OCI-LY3 (cell line): ENCODE measurements around the gene FTO.

ENCODE experiments used
- H2AFZ ChIP-seq: fragments of 200-600, 300-600 bp; shearing (Covaris generic); 2 replicates; pipeline ENCODE4 v1.6.0; 2014; ENCODE audit warnings: antibody characterized with exemption, low read depth, low read length
- H3K27ac ChIP-seq: fragments of 200-600, 300-600 bp; sonication (generic); 2 replicates; pipeline ENCODE4 v1.5.1; 2014; ENCODE audit warnings: mild to moderate bottlenecking, low read length, moderate library complexity, mixed read lengths
- H3K27me3 ChIP-seq: fragments of 200-600, 300-600 bp; sonication (generic); 2 replicates; pipeline ENCODE4 v1.6.1; 2014; ENCODE audit warnings: low read depth, low read length, mixed read lengths
- H3K36me3 ChIP-seq: fragments of 200-600, 300-600 bp; sonication (generic); replicated peaks from 2 replicates; pipeline ENCODE3; 2014; ENCODE audit warnings: low read depth, low read length, mixed read lengths
- H3K4me1 ChIP-seq: fragments of 300-600, 200-600 bp; sonication (generic); 2 replicates; pipeline ENCODE4 v1.6.1; 2014; ENCODE audit warnings: low read length, mixed read lengths
- H3K4me2 ChIP-seq: fragments of 200-600, 300-600 bp; sonication (generic); 2 replicates; pipeline ENCODE4 v1.6.1; 2014; ENCODE audit warnings: low read length, mixed read lengths
- H3K4me3 ChIP-seq: fragments of 300-600, 200-600 bp; sonication (generic); 2 replicates; pipeline ENCODE4 v1.5.1; 2014; ENCODE audit warnings: antibody characterized with exemption, mild to moderate bottlenecking, low read length, moderate library complexity
- H3K79me2 ChIP-seq: fragments of 300-600, 200-600 bp; shearing (Covaris generic); 2 replicates; pipeline ENCODE4 v1.6.1; 2014; ENCODE audit warnings: mild to moderate bottlenecking, low read length, mixed read lengths
- H3K9ac ChIP-seq: fragments of 300-600, 200-600 bp; shearing (Covaris generic); 2 replicates; pipeline ENCODE4 v1.6.0; 2014; ENCODE audit warnings: mild to moderate bottlenecking, low read length, moderate library complexity
- H3K9me3 ChIP-seq: fragments of 200-600, 300-600 bp; shearing (Covaris generic); 2 replicates; pipeline ENCODE4 v1.6.1; 2014; ENCODE audit warnings: low read length, mixed read lengths; ENCODE audit not compliant: insufficient read depth
- H4K20me1 ChIP-seq: fragments of 200-600, 300-600 bp; sonication (generic); 2 replicates; pipeline ENCODE4 v1.6.1; 2016; ENCODE audit warnings: low read length, mixed read lengths; ENCODE audit not compliant: insufficient read depth
- EZH2phosphoT487 ChIP-seq: fragments of 200-600 bp; shearing (Covaris generic); IDR thresholded peaks from 2 replicates; pipeline ENCODE4 v1.6.1; 2018; ENCODE audit warnings: antibody characterized with exemption, mixed run types, low read depth
- TF ChIP-seq, protein P1 (sequence below): fragments of 200-600, 300-600 bp; sonication (generic); IDR thresholded peaks from 2 replicates; pipeline ENCODE4 v1.5.1; 2014; ENCODE audit warnings: antibody characterized with exemption, low read length, low read depth

The FTO gene

GRCh38 chr16:54142787-54143186 lies 438.8 kb downstream of the FTO start:
- Histone ChIP-seq H3K79me2 (no peaks in the 10 kb centered on the region), H3K4me1 (no peaks in the 10 kb centered on the region), H3K9ac (no peak overlapping the region), H3K4me2 (no peak overlapping the region), H3K27ac (no peak overlapping the region), H3K27me3 (0 out of 2 replicates have a peak, but pooled peaks cover 3% of the 10 kb centered on the region), H4K20me1 (no peaks in the 10 kb centered on the region), H3K9me3 (no peaks in the 10 kb centered on the region), H3K4me3 (no peak overlapping the region), H3K36me3 (no peaks in the 10 kb centered on the region), H2AFZ (no peak overlapping the region)
- no peak for TF ChIP-seq EZH2phosphoT487
- TF ChIP-seq, protein P1, sequence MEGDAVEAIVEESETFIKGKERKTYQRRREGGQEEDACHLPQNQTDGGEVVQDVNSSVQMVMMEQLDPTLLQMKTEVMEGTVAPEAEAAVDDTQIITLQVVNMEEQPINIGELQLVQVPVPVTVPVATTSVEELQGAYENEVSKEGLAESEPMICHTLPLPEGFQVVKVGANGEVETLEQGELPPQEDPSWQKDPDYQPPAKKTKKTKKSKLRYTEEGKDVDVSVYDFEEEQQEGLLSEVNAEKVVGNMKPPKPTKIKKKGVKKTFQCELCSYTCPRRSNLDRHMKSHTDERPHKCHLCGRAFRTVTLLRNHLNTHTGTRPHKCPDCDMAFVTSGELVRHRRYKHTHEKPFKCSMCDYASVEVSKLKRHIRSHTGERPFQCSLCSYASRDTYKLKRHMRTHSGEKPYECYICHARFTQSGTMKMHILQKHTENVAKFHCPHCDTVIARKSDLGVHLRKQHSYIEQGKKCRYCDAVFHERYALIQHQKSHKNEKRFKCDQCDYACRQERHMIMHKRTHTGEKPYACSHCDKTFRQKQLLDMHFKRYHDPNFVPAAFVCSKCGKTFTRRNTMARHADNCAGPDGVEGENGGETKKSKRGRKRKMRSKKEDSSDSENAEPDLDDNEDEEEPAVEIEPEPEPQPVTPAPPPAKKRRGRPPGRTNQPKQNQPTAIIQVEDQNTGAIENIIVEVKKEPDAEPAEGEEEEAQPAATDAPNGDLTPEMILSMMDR = no peak

GRCh38 chr16:54143410-54143809 lies 439.5 kb downstream of the FTO start:
- TF ChIP-seq, protein P1 = no peak
- TF ChIP-seq EZH2phosphoT487 = no peak
- Histone ChIP-seq H2AFZ (no peak overlapping the region), H3K4me2 (no peak overlapping the region), H3K36me3 (no peaks in the 10 kb centered on the region), H3K79me2 (no peaks in the 10 kb centered on the region), H3K9ac (no peak overlapping the region), H3K9me3 (no peaks in the 10 kb centered on the region), H3K4me1 (no peaks in the 10 kb centered on the region), H3K4me3 (no peak overlapping the region), H3K27ac (no peak overlapping the region), H4K20me1 (no peaks in the 10 kb centered on the region), H3K27me3 (0 out of 2 replicates have a peak, but pooled peaks cover 3% of the 10 kb centered on the region)

- Histone ChIP-seq H3K36me3 (no peaks in the 10 kb centered on the region), H2AFZ (no peak overlapping the region), H3K27ac (no peak overlapping the region), H3K9me3 (no peaks in the 10 kb centered on the region), H3K4me1 (no peaks in the 10 kb centered on the region), H3K4me2 (no peak overlapping the region), H3K27me3 (no peaks in the 10 kb centered on the region), H3K9ac (no peak overlapping the region), H3K79me2 (no peaks in the 10 kb centered on the region), H4K20me1 (no peaks in the 10 kb centered on the region), H3K4me3 (no peak overlapping the region)
- TF ChIP-seq, protein P1 = no peak
- no peak for TF ChIP-seq EZH2phosphoT487
Observed at GRCh38 chr16:54143934-54144571, 440.1 kb downstream of the FTO start.

DNA sequence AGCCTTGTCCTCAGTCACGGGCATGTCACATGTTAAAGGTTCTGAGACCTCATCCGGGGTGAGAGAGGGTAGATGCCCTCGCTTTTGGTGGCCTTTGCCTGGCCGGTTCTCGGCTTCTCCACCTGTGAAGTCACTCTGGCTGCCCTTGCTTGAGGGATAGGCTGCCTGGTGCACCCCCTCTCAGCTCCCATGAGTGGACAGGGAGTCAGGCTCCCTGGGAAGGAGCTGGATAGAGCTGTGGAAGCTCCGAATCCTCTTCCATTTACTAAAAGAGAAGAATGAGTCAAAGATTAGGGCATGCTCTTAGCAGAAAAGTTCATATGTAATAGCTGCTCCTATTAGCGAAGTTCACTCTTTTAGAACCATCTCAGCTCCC lies 440.6 kb downstream of the FTO start:
- Histone ChIP-seq H3K4me3 (no peak overlapping the region), H3K27ac (no peak overlapping the region), H3K36me3 (no peaks in the 10 kb centered on the region), H4K20me1 (no peaks in the 10 kb centered on the region), H3K4me1 (no peaks in the 10 kb centered on the region), H3K4me2 (no peak overlapping the region), H3K9me3 (no peaks in the 10 kb centered on the region), H3K9ac (no peak overlapping the region), H3K27me3 (no peaks in the 10 kb centered on the region), H3K79me2 (no peaks in the 10 kb centered on the region), H2AFZ (no peak overlapping the region)
- TF ChIP-seq EZH2phosphoT487 = no peak
- TF ChIP-seq, protein P1 = no peak
